ENCODE data around the gene ERICH6. TPM values are rescaled to one million over a fixed set of nuclear protein-coding genes. Genes with fewer than 3 reads are reported as not detected.

Gene ERICH6
- total and polyA plus RNA-seq, 2 donors (not counting 3 experiments of a cell fraction or from before 2014, with no cell fraction given) = not detected

DNA sequence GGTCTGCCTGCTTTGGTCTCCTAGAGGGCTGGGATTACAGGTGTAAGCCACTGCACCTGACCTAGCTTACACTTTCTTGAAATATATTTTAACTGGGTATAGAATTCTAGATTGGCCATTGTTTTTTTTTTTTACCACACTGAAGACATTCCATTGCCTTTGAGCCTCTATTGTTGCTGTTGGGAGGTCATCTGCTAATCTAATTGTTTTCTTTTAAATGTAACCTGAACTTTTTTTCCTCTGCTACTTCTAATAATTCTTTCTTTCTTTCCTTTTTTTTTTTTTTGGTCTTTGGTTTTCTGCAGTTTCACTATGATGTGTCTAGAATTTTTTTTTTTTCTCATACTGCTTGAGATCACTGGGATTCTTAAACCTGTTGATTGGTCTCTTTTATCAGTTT is 28.1 kb downstream of the ERICH6 start:
- Histone ChIP-seq H3K4me3 (replicated peaks in 1 of 3; ENCODE audit: insufficient read depth in 1 of 3, low read depth in 1 of 3, low read length in 3 of 3) (no peak overlapping the region), H3K9me1 (replicated peaks; ENCODE audit: control insufficient read depth, extremely low read depth, insufficient read depth, low read length) (no peaks in the 10 kb centered on the region), H3K4me1 (ENCODE audit: control insufficient read depth, extremely low read depth, insufficient read depth, low read length) (no peaks in the 10 kb centered on the region), H3K27ac (ENCODE audit: insufficient read depth, low read depth, low read length) (no peak overlapping the region), H2AFZ (ENCODE audit: low read depth, low read length) (no peak overlapping the region), H3K9ac (replicated peaks; ENCODE audit: extremely low read depth, insufficient read depth, low read length) (no peak overlapping the region), H3K36me3 (ENCODE audit: control insufficient read depth in 2 of 2, extremely low read depth in 1 of 2, insufficient read depth in 2 of 2, low read length in 2 of 2) (no peaks in the 10 kb centered on the region), H4K20me1 (replicated peaks; ENCODE audit: control insufficient read depth, extremely low read depth, insufficient read depth, low read length) (no peaks in the 10 kb centered on the region), H3K27me3 (ENCODE audit: control insufficient read depth in 2 of 2, insufficient read depth in 2 of 2, low read length in 2 of 2) (no peaks in the 10 kb centered on the region), H3K4me2 (ENCODE audit: insufficient read depth, low read length) (no peak overlapping the region), H3K79me2 (ENCODE audit: control insufficient read depth, insufficient read depth, low read length) (no peaks in the 10 kb centered on the region), H3K9me3 (replicated peaks; ENCODE audit: control insufficient read depth, insufficient read depth, low read length) (no peaks in the 10 kb centered on the region)
- CTCF ChIA-PET = no interaction called here
- POLR2A ChIA-PET = no interaction called here
- intact Hi-C loops (cut with micrococcal nuclease) (no loop called here), dilution Hi-C loops (cut with MboI; ENCODE audit: extremely low pct_ligation_motif_present, low sequenced_read_pairs) (no loop called here)
- DNase-seq (ENCODE audit: low read depth, low spot score) (no peak), FAIRE-seq (no peak)
- BruUV-seq (replicated peaks) = no TSS peak
- TF ChIP-seq EZH2 (IDR thresholded peaks at IDR 0.05; ENCODE audit: borderline replicate concordance, low read depth, low read length, severe bottlenecking) (no peak), POLR2A (IDR thresholded peaks at IDR 0.05; ENCODE audit: low read depth, low read length) (no peak)

DNA sequence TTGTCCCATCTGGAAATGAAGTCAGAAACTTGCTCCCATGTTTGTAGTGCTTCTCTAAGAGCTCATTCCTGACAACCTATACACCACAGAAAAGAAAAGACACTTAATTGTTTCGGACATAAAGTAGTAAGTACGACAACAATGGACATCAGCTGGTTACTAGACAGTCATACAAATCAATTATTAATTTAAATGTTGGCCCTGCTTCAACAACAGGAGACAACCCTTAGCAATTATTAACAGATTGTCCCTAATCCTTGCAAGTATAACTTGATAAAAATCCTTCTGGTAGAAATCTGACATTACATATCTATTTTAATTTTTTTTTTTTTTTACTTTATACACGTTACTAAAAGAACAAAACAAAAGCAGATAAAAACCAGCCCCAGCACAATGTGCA is 29.8 kb downstream of the ERICH6 start:
- POLR2A ChIA-PET = no interaction called here
- no peak overlapping the region for H3K9ac ChIP-seq (replicated peaks; ENCODE audit: extremely low read depth, insufficient read depth, low read length)
- H3K79me2 ChIP-seq (ENCODE audit: control insufficient read depth, insufficient read depth, low read length) = no peaks in the 10 kb centered on the region
- no peaks in the 10 kb centered on the region for H4K20me1 ChIP-seq (replicated peaks; ENCODE audit: control insufficient read depth, extremely low read depth, insufficient read depth, low read length)
- dilution Hi-C loops (cut with MboI; ENCODE audit: extremely low pct_ligation_motif_present, low sequenced_read_pairs) = no loop called here
- no peak for DNase-seq (ENCODE audit: low read depth, low spot score)
- no peak overlapping the region for H3K4me2 ChIP-seq (ENCODE audit: insufficient read depth, low read length)
- H3K27me3 ChIP-seq (ENCODE audit: control insufficient read depth in 2 of 2, insufficient read depth in 2 of 2, low read length in 2 of 2) = no peaks in the 10 kb centered on the region
- TF ChIP-seq POLR2A (IDR thresholded peaks at IDR 0.05; ENCODE audit: low read depth, low read length) (no peak), GATA2 (IDR thresholded peaks at IDR 0.05; ENCODE audit: insufficient read depth, insufficient read length, low read depth, low read length) (no peak), EZH2 (IDR thresholded peaks at IDR 0.05; ENCODE audit: borderline replicate concordance, low read depth, low read length, severe bottlenecking) (no peak), POLR2AphosphoS5 (IDR thresholded peaks at IDR 0.05; ENCODE audit: insufficient read depth, low read depth, low read length) (no peak)
- TF ChIP-seq, protein P1, sequence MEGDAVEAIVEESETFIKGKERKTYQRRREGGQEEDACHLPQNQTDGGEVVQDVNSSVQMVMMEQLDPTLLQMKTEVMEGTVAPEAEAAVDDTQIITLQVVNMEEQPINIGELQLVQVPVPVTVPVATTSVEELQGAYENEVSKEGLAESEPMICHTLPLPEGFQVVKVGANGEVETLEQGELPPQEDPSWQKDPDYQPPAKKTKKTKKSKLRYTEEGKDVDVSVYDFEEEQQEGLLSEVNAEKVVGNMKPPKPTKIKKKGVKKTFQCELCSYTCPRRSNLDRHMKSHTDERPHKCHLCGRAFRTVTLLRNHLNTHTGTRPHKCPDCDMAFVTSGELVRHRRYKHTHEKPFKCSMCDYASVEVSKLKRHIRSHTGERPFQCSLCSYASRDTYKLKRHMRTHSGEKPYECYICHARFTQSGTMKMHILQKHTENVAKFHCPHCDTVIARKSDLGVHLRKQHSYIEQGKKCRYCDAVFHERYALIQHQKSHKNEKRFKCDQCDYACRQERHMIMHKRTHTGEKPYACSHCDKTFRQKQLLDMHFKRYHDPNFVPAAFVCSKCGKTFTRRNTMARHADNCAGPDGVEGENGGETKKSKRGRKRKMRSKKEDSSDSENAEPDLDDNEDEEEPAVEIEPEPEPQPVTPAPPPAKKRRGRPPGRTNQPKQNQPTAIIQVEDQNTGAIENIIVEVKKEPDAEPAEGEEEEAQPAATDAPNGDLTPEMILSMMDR (IDR thresholded peaks at IDR 0.05; ENCODE audit: extremely low read depth in 1 of 2, insufficient read depth in 1 of 2, low read depth in 1 of 2, low read length in 2 of 2) = no peak
- CTCF ChIA-PET = no interaction called here
- H3K9me1 ChIP-seq (replicated peaks; ENCODE audit: control insufficient read depth, extremely low read depth, insufficient read depth, low read length) = no peaks in the 10 kb centered on the region
- intact Hi-C loops (cut with micrococcal nuclease) = no loop called here
- no peak overlapping the region for H3K27ac ChIP-seq (ENCODE audit: insufficient read depth, low read depth, low read length)
- no peaks in the 10 kb centered on the region for H3K36me3 ChIP-seq (ENCODE audit: control insufficient read depth in 2 of 2, extremely low read depth in 1 of 2, insufficient read depth in 2 of 2, low read length in 2 of 2)
- BruUV-seq (replicated peaks) = no TSS peak
- no peak for FAIRE-seq
- no peak overlapping the region for H3K4me3 ChIP-seq (replicated peaks in 1 of 3; ENCODE audit: insufficient read depth in 1 of 3, low read depth in 1 of 3, low read length in 3 of 3)
- H2AFZ ChIP-seq (ENCODE audit: low read depth, low read length) = no peak overlapping the region
- no peaks in the 10 kb centered on the region for H3K4me1 ChIP-seq (ENCODE audit: control insufficient read depth, extremely low read depth, insufficient read depth, low read length)
- H3K9me3 ChIP-seq (replicated peaks; ENCODE audit: control insufficient read depth, insufficient read depth, low read length) = no peaks in the 10 kb centered on the region
